ENCODE results near the gene ABCC5. TPM values are rescaled to one million over a fixed set of nuclear protein-coding genes. Genes with fewer than 3 reads are reported as not detected.

ABCC5 gene
- total and polyA plus RNA-seq, 3 donors from 2014 or later: 35.2 to 77.9 (median 61.5) TPM

DNA sequence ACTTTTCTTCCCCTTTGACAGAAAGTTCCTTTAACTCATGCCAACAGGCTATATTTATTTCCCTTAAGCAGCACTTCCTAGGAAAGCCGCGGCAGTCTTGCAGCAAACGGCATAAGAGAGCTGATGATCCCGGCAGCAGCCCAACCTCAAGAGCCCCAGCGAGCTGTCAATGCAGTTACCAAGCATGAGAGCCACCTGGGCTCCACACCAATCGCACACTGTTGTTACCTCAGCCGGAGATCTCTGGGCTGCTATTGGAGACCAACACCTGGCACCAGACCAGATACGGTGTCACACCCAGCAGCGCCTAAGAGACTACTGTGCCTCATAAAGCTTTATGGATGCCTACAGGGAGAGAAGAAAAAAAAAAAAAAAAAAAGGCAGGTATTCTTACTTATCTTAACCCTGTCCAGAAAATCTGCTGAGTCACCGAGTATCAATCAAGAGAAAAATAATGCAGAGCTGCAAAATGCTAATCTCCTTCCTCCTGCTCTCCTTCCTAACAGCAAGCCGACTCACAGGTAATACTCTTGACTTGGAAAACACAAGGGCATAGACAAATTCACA, 11.7 kb downstream of the ABCC5 start:
- H3K36me3 ChIP-seq (ENCODE audit: low read depth, missing control alignments): no peaks in the 10 kb centered on the region
- no peaks in the 10 kb centered on the region for H3K4me1 ChIP-seq
- peak; percentile 22 for DNase-seq
- TF ChIP-seq POLR2A (IDR thresholded peaks at IDR 0.05) (no peak), CTCF (IDR thresholded peaks at IDR 0.05) (no peak)
- H3K4me3 ChIP-seq: no peak overlapping the region
- WGBS, 2 donors: 59 to 66% methylated on average over 11 of the region's 11 CpGs
- H3K27ac ChIP-seq: no peak overlapping the region
- H3K27me3 ChIP-seq: no peaks in the 10 kb centered on the region
- H3K9me3 ChIP-seq: no peaks in the 10 kb centered on the region
- intact Hi-C loops (cut with DNase I; ENCODE audit: low total_unique reads): no loop called here

DNA sequence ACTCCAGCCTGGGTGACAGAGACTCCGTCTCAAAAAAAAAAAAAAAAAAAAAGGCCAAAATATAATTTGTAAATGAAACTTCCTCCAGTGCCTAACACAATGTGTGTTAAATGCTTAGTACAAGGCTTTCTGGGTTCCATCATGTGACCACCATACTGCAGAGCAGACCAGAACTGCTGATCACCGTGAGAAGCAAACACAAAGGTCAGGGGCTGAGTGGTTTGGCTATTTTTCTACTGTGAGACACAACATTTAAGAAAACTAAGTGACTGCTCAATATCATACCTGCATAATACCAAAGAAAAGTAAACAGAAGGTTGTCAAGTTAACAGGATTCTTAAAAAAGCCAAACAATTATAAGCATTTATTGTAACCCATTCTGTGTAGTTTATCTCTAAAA, 13.2 kb downstream of the ABCC5 start:
- Histone ChIP-seq H3K27me3 (no peaks in the 10 kb centered on the region), H3K4me1 (no peaks in the 10 kb centered on the region), H3K9me3 (no peaks in the 10 kb centered on the region), H3K4me3 (no peak overlapping the region), H3K27ac (no peak overlapping the region), H3K36me3 (ENCODE audit: low read depth, missing control alignments) (no peaks in the 10 kb centered on the region)
- no peak for DNase-seq
- TF ChIP-seq POLR2A (IDR thresholded peaks at IDR 0.05) (no peak), CTCF (IDR thresholded peaks at IDR 0.05) (no peak)
- intact Hi-C loops (cut with DNase I; ENCODE audit: low total_unique reads): no loop called here
- WGBS, 2 donors: 69 to 80% methylated on average over 2 of the region's 2 CpGs

- WGBS, 2 donors: 77 to 82% methylated on average over 5 of the region's 5 CpGs
- TF ChIP-seq CTCF (IDR thresholded peaks at IDR 0.05) (no peak), POLR2A (IDR thresholded peaks at IDR 0.05) (no peak)
- Histone ChIP-seq H3K4me3 (no peak overlapping the region), H3K36me3 (ENCODE audit: low read depth, missing control alignments) (no peaks in the 10 kb centered on the region), H3K27me3 (no peaks in the 10 kb centered on the region), H3K4me1 (no peaks in the 10 kb centered on the region), H3K27ac (no peak overlapping the region), H3K9me3 (no peaks in the 10 kb centered on the region)
- no peak for DNase-seq
- intact Hi-C loops (cut with DNase I; ENCODE audit: low total_unique reads): no loop called here
Observed at GRCh38 chr3:184003187-184003967, 14.3 kb downstream of the ABCC5 start.

DNA sequence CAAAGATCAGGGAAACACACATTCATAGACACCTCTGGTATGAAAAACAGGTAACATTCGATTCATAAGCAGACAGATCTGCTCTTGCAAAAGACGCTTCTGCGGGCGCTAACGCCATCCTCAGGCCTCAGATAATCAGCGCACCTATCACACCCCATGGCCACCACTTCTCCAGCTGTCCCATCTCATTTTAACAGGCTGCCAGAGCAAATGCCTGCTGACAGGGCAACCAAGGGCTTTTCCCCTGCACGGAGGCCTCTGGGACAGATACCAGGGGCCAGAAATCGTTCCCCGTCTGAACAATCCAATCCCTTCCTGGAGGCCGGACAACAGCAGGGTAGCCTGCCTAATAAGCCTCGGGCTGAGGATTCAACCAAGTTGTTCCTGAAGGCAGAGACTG, 15.2 kb downstream of the ABCC5 start:
- DNase-seq: no peak
- intact Hi-C loops (cut with DNase I; ENCODE audit: low total_unique reads): no loop called here
- TF ChIP-seq CTCF (IDR thresholded peaks at IDR 0.05): no peak
- TF ChIP-seq POLR2A (IDR thresholded peaks at IDR 0.05): no peak
- H3K9me3 ChIP-seq: no peaks in the 10 kb centered on the region
- H3K4me3 ChIP-seq: no peak overlapping the region
- no peaks in the 10 kb centered on the region for H3K4me1 ChIP-seq
- H3K27me3 ChIP-seq: no peaks in the 10 kb centered on the region
- H3K36me3 ChIP-seq (ENCODE audit: low read depth, missing control alignments): no peaks in the 10 kb centered on the region
- H3K27ac ChIP-seq: no peak overlapping the region
- WGBS, 2 donors: 88 to 91% methylated on average over 10 to 11 of the region's 11 CpGs

DNA sequence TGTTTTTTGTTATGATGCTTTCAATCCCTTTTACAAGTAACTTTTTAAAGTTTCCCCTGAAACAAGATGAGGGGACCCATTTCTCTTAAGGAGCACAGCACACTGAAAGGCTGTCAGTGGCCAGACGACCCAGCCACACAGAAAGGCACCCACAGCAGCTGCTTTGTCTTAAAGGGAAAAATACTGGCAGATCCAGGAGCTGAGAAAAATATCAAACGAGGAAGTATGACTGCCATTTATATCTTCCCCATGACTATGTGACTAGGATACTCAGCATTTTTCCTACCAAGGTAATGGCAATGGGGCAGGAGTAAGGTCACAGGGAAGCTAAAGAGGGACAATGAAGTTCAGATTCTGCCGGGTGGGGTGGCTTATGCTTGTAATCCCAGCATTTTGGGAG, 15.9 kb downstream of the ABCC5 start:
- WGBS, 2 donors: 72 to 78% methylated on average over 3 of the region's 3 CpGs
- no peak overlapping the region for H3K4me3 ChIP-seq
- H3K4me1 ChIP-seq: no peaks in the 10 kb centered on the region
- no peaks in the 10 kb centered on the region for H3K36me3 ChIP-seq (ENCODE audit: low read depth, missing control alignments)
- no peak for TF ChIP-seq CTCF (IDR thresholded peaks at IDR 0.05)
- TF ChIP-seq POLR2A (IDR thresholded peaks at IDR 0.05): no peak
- DNase-seq: no peak
- no peak overlapping the region for H3K27ac ChIP-seq
- intact Hi-C loops (cut with DNase I; ENCODE audit: low total_unique reads): no loop called here
- H3K27me3 ChIP-seq: no peaks in the 10 kb centered on the region
- no peaks in the 10 kb centered on the region for H3K9me3 ChIP-seq
